IPS DF 19.7 (cell line): ENCODE measurements around the gene MAEA.

Experiments
- DNase-seq: peaks from one replicate; pipeline ENCODE4 v3.0.0-alpha.2; 2013; ENCODE audit warnings: low read depth, low spot score

The MAEA gene

DNA sequence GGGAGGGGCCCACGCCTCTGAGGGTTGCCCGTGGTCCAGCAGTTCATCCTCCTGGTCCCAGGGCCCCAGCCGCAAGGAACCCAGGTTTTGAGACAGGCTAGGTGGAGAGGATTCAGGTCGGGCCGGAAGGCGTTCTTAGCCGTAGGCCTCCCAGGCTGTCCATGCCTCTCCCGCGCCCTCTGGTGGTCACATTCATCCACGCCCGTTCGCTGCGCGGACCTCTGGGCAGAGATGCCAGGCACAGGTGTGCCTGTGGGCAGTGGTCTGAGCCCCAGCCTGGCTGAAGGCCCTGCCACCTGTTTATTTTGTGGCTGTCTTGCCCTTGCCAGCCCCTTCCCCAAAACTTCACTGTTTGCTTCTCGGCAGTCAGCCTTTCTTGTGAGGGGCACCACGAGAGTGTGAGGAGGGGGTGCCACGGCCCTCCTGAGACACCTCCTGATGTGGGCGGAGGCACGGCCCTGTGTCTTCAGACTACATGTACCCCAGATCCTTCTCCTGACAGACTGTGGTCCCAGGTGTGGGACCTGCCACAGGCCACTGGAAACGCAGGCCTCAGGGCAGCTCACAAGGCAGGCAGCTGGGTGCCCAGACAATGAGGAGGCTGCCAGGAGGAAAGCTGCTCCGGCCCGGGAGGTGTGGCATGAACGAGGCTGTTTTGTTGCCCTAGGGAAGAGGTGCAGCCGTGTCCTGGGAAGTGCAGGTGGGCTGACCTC lies 62.3 kb downstream of the MAEA start:
- no peak for DNase-seq

DNA sequence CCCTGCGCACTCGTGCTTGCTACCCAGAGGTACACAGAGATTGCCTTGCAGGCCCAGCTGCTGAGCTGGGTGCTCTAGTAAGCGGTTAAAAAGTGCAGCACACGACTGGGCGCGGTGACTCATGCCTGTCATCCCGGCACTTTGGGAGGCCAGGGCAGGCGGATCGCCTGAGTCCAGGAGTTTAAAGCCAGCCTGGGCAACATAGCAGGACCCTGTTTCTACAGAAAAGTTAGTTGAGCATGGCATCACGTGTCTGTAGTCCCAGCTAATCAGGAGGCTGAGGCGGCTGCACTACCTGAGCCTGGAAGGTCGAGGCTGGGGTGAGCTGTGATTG lies 62.8 kb downstream of the MAEA start:
- no peak for DNase-seq

DNA sequence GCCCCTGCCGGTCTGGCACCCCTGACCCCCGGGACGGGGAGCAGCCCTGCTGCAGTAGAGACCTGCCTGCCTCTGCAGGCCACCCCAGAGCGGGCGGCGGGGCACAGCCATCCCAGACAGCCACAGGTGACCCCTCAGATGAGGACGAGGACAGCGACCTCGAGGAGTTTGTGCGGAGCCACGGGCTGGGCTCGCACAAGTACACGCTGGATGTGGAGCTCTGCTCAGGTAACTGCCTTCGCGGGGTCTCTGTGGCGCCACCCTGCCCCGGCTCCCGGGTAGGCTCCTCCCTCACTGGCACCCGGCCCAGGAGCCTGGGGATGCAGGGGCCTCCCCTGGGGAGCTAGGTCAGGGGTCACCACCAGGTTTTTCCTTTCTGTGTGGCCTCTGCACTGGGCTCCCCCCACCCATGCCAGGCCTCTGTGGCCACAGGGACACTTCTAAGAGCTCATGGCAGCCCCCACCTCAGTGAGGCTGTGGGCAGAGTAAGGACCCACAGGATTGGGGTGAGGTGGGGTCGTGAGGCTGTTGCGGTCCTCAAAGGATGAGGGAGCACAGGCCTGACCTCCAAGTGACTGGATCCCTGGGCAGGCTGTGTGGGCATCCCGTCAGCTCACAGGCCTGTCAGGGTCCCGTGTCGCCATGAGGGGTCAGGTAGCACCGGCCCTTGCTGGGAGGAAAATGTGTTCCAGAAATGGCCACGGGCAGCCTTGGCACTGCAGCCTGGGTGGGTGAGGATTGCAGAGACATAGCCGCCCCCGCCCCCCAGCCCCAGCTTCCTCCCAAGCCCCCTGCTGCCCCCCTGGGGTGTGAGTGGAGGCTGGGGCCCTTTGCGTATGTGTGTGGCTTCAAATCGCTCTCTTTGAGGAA lies 63.7 kb downstream of the MAEA start:
- DNase-seq = no peak

DNA sequence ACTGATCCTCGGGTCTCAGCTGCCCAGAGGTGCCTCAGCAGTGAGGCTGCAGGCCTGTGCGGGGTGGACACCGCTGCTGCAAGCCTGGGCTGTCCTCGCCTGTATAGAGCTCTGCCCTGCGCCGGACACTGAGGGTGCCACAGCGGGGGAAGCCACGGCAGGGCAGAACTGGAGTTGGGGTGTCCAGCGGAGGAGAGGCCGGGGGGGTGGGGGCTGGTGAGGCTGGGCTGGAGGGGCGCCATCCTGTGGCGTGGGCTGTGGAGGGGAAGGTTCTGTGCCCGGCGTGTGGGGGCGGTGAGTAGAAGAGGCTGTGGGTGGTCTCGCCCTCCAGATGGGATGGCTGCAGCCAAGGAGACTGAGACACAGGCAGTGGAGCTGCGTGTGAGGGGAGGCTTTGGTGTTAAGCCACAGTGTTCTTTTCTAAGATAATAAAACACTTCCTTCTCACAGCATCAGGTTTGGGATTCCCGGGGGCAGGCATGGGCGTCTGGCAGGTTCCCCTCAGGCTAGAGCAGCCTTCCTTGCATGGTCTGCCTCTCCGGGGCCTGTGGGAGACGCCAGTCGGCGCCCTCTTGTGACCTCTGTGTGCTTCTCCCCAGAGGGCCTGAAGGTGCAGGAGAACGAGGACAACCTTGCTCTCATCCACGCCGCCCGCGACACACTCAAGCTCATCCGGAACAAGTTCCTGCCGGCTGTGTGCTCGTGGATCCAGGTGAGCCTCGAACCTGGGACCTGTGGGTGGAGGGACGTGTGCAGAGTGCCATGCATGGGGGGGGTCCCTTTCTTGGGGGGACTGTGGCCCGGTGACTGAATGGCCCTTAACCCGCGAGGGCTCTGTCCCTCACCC lies 64.7 kb downstream of the MAEA start:
- DNase-seq = no peak

DNA sequence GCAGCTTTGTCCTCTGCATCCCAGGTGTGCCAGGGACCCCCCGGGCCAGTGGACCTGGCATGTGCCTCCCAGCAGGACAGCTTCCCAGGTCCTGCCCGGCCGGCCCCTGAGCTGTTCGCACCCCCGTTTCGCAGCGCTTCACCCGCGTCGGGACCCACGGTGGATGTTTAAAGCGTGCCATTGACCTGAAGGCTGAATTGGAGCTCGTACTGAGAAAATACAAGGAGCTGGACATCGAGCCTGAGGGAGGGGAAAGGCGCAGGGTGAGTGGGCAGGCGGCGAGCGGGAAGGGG lies 65.2 kb downstream of the MAEA start:
- DNase-seq = no peak

DNA sequence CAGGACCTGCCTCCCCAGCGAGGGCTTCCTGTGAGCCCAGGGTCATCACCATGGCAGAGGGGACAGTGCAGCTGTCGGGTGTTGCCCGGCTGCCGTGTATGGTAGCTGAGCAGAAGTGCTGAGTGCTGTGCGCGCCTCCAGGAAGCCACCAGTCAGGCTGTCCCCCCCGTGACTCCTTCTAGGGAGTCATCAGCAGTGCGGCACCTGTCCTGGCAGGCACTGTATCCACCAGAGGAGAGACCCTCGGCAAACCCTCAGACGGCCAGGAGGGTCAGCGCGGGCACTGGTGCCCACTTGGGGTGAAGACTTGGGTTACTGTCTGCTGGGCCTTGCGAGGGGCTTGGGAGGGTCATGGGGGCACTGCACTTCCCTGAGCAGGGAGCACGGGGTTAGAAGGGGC lies 65.7 kb downstream of the MAEA start:
- DNase-seq = no peak

DNA sequence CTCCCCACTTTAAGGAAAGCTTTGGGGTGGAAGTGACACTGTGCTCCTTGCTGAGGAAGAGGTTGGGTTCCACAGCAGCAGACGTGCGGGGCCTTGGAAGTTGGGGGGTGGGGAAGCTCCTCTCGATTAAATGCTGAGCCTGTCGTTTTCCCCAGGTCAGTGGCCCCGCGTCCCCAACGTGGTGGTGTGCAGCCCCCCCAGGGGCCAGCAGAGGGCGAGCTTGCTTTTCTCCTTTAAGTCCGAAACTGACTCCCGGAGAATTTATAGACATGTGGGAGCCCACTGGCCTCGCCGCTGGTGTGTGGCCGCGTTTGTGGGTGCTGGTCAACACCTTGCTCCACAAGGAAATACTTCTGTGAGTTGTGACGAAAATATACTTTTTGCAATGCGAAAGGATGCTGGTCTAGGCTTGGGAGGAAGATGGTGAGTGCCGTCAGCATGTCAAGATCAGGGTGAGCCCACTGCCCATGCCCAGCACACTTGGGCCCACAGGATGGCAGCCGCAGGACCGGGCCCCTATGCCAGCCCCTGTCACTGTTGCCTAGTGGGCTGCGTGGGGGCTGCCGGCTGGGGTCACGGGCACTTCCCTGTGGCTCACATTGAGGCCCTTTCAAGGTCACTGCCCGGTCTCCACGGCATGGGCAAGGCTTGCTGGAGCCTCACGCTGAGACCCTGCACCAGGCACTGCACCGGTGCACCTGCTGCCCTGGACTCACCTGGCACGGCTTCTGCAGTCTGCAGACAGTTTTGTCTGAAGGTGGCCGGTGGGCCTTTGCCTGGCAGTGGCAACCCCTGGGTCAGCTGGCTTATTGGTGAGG lies 66.7 kb downstream of the MAEA start:
- DNase-seq = no peak

DNA sequence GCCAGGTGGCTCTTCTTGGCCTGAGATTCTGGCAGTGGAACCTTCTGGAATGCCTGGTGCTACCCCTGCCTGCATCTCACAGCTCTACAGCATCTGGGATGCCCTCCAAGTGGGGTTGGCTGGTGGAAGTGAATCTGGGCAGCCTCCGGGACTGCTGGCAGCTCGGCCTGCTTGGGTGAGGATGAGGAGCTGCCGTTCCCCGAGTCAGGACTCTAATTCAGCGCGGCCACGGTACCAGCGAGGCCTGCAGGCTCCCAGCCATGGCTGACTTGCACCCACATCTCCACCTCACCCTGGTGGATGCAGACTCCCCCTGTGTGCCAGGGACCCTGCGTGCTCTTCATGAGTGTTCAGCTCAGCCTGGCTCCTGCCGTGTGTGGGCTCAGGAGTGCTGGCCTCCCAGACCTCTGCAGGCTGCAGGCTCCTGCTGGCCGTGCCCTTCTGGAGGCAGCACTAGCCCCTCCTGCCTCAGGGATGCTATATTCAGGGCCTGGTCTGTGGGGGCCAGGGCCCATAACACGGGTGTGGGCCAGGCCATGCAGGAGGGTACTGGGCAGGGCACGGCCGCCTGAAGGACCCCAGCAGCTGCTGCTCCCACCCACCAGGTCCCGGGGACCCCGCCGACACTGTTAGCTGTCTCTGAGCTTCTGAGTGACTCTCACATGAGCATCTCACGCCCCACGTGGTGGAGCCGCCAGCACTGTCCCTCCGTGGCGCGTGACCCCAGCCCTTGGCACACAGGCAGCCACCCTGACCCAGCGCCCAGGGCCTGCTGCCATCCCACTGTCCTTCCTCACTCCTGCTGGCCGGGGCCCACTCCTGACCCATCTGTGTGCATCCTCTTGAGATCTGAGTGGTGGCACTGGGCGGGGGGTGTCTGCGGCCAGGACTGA lies 67.9 kb downstream of the MAEA start:
- no peak for DNase-seq

DNA sequence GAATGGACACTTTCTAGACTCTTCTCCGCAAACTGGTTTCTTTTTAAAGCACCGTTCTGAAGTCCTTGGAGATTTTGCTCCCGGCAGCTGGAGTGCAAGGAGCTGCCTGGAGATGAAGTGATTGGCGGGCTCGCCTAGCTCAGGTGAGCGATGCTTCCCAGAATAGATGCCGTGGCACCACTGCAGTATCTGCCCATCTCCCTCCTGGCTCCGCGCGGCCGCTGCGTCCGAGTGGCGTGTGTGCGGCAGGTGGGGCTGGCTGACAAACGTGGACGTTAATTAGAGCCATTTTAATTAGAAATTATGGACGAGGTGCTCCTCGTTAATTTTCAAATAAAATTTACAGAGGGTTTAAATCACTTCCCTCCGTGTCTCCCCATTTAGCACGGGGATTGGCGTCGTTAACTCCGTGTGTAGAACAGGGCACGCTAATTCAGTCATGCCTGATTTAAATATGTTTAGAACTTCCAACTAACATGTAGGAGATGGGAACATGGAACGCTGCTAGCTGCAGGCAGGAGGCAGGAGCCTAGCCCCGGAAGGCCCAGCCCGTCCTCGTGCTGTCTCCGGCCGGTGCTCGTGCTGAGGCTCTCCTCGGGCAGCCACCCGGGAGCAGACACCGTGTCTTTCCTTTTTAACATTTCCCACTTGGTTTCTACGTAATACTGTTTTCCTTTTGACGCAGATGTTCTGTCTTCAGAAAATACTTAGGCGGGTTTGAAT lies 68.9 kb downstream of the MAEA start:
- no peak for DNase-seq

DNA sequence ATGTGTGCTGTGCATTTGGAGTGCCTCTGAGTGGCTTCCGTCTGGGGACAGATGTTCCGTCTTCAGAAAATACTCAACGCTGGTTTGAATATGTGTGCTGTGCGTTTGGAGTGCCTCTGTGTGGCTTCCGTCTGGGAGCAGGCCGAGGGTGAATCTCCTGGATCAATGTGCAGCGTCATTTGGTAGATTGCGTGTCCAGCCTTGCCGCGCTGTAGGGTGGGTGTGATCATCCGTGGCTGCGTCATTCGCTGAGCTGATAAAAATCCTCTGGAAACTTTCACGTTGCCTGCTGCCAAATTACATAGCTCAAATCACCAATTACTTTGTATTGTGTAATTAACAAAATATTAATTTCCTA lies 69.4 kb downstream of the MAEA start:
- DNase-seq = no peak

DNA sequence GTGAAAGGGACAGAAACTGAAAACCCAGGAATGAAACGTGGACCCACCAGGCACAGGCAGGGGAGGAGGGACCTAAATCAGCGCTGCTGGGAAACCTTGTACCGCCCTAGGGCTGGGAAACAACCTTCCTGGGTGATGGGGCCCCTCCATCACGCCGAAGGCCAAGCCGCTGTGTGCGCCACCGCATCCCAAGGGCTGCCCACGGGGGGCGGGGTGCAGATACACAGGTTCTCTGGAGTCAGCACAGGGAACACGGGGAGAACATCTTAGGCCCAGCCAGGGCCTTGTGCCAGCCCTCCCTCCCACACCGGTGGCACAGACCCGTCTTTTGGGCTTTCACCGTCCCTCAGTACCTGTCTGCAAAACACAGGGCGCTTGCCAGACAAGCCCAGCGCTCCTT lies 70.3 kb downstream of the MAEA start:
- no peak for DNase-seq

DNA sequence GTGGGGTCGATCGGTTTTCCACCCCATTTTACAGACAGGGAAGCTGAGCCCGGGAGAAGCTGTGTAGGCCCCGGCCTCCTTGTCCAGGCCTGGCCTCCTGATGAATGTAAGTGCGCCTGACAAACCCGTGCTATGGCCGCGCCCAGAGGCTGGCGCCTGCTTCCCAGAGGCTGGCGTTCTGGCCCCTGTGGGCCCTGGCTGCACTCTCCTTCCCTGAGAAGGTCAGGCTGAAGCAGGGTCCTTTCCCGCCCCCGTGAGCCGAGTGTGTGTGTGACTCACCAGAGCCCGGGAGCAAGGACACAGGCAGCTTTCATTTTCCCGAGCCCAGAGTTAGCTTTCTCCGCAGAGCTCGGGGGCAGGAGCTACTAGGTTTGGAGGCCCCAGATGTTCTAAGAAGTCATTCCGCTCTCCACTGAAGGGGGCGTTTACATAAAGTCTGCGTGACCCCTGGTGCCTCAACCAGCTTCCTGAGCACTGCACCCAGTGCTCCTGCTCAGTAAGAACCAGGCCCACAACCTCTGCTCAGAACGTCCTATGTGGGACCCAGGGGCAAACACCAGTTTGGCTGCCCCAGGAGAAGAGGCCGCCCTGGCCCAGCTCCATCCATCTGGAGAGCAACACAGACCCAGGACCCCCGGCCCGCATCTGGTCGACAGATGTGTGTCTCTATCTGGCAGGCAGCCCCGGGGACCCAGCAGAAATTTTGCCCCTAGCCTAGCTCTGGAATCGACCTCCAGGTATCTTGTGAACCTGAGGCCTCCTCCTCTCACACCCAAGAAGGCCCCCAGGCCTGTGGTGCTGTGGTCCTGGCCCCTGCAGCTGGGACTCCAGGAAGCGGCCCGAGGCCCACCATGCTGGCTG lies 71.0 kb downstream of the MAEA start:
- no peak for DNase-seq

DNA sequence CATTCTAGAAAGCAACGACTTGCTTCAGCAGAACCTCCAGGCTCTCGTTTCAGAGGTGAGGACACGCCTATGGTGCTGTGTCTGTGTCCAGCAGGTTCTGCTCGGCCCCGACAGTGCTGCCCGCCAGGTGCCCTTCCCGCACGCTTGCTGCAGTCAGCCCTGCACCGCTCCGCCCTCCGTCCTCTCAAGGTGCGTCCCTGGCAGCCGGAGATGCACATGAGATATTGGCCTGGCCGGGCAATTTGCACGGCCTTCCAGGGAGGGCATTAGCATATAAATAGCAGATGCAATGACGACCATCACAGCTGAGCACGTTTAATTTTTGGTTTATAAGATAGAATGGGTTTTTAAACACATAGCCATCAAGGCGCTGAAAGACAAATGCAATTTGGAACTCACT lies 71.7 kb downstream of the MAEA start:
- no peak for DNase-seq

DNA sequence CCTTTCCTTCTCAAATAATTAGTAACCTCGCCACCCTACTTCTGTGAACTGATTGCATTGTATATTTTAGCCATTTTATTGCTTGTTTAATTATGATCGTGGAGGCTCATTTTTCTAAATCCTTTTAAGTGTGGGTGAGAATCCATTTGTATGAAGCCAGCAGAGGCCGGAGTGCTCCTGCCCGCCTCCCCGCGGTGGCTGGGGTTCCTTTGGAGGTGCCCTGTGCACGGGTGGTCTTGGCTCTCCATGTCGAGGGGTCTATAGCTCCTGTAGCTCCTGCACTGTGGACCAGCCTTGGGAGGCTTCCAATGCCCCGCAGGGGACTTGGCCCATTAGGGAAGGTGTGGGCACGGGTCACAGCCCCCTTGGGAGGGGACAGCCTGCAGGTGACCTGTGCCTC lies 72.4 kb downstream of the MAEA start:
- no peak for DNase-seq

DNA sequence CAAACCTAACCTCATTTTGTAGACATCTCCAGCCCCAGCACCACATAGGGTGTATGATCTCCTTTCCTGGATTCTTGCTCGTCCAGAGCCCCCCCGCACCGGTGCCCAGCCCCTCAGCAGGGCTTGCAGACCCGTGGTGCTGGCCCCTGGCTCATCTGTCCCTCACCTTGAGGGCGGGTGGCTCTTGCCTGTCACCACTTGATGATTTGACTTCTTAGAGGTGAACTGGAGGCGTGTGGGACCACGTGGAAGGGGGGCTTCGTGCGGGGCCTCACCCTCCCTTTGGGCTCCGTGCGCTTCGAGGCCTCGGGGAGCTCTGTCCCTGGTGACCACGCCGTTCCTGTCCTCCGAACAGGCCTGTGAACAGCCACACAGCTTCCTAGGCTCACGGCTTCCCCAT lies 72.8 kb downstream of the MAEA start:
- DNase-seq = no peak

DNA sequence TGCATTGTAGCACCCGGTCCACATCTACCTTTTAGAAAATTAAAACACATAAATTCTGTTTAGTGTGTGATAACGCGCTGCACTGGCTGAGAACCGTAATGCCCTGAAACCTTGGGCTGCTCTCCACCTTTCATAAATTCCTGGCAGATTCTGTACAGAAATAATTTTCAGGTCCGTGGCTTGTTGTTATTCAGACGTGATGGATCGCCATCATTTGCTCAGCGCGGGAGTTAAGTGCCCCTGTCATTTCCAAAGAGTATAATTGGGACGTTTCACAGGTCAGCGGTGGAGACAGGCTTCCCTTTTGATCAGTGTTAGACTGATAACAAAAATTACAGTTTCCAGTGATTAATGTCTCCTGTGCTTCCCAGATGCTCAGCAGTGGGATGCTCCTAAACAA lies 73.8 kb downstream of the MAEA start:
- no peak for DNase-seq

DNA sequence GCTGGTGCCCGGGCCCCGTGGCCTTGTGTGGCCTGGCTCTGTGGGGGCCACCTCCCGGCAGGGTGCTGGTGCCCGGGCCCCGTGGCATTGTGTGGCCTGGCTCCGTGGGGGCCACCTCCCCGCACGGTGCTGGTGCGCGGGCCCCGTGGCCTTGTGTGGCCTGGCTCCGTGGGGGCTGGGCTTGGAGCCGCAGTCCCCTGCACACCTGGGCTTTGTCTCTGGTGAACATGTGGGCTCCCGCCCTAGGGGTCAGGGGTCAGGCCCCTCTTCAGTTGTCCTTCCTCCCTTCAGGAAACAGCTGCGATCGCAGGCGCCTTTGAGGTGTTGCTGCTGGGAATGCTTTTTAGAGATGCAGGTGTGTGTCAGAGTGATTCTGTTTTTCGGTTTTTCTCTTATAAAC lies 74.5 kb downstream of the MAEA start:
- DNase-seq = no peak

DNA sequence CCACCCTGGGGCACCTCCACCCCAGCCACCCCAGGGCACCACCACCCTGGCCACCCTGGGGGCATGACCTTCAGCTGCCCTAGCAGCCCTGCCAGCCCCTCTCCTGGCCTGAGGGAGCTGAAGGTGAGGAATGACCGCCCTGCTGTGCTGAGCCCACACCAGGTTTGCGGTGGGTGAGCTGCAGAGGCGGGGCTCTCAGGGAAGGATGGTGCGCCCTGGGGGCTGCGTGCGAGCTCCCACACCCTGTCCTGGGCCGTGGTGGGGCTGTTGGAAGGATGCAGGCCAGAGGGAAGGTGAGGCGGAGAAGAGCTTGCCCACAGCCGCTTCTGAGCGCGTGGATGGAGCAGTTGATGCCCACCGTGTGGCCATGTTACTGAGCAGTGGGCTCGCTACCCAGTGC lies 75.1 kb downstream of the MAEA start:
- no peak for DNase-seq
